Activated naive CD8-positive, alpha-beta T cell treated with anti-CD3 and anti-CD28 coated beads for 36 hours (primary cell): Measurements from ENCODE around the gene TMEM52. TPM values are rescaled to one million over a fixed set of nuclear protein-coding genes. Genes with fewer than 3 reads are reported as not detected.
"Not testable (repeated sequence)": the region's sequence is repeated elsewhere in the genome, so short reads cannot be mapped to it uniquely, and the experiment has no call there.

Source experiments
- DNase-seq: peaks from one replicate; pipeline ENCODE4 v3.0.0; 2021
- H3K27ac Mint-ChIP-seq: one replicate; pipeline ENCODE4 v1.8.0; 2022; ENCODE audit warnings: mild to moderate bottlenecking, moderate library complexity, mixed read lengths
- H3K27me3 Mint-ChIP-seq: one replicate; pipeline ENCODE4 v1.8.0; 2022; ENCODE audit warnings: mild to moderate bottlenecking, mixed read lengths
- H3K36me3 Mint-ChIP-seq: one replicate; pipeline ENCODE4 v1.8.0; 2021; ENCODE audit warnings: mild to moderate bottlenecking, mixed read lengths
- H3K4me1 Mint-ChIP-seq: one replicate; pipeline ENCODE4 v1.8.0; 2021; ENCODE audit warnings: mixed read lengths
- H3K4me3 Mint-ChIP-seq: one replicate; pipeline ENCODE4 v1.8.0; 2022; ENCODE audit warnings: mild to moderate bottlenecking, moderate library complexity, mixed read lengths
- H3K9me3 Mint-ChIP-seq: one replicate; pipeline ENCODE4 v1.8.0; 2022; ENCODE audit warnings: mixed read lengths
- total RNA-seq, 2 experiments: library from RNA; stranded (reverse); gene quantifications; one replicate each; pipeline ENCODE4 v1.2.3, GENCODE V29; 2021

The TMEM52 gene
- total RNA-seq, 2 experiments from 2014 or later = 2.4 to 2.7 TPM

DNA sequence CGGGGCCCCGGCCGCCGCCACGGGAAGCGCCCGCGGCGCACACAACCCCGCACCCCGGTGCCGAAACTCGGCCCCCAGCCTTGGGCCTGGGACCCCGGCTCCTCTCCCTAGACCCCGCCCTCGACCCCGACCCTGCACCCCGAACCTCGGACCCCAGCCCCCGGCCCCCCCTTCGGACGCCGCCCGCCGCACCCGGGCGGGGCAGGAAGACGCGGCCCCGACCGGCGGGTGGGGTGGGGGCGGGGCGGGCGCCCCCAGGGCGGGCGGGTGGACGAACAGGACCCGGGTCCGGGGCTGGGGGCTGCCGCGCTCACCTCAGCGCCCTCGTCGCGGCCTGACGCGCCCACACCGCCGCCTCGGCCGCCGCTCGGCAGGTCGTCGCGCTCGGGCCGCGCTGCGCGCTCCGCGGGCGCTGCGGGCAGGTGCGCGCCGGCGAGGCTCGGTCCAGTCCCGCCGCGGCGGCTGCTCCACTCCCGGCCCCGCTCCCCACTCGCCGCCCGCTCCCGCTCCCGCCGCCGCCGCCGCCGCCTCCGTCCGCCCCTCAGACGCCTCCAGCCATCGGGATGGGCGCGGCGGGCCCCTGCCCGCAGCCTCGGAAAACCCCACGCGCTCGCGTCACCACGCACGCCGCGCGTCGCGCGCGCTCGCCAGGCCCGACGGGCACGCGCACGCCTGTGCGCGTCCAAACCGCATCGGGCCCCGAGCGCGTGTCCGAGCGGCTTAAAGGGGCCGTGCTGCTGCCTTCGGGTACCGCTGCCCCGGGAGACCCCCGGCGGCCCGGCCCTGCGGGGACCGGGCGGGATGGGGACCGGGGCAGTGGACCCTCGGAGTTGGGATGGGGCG, 28.4 kb downstream of the TMEM52 start, which contains the start of gene GNB1:
Gene GNB1 (minus strand): TSS at position 582 of the 843 bp plus-strand sequence. CDS start 65,634 bp downstream, outside the sequence.
- DNase-seq = peak; percentile 94
- Mint-ChIP-seq H3K4me3 (peak within 1 kb of the TSS; percentile 84), H3K4me1 (peaks cover 50% of the 10 kb centered on the region), H3K36me3 (peaks cover 20% of the 10 kb centered on the region), H3K27ac (peak within 1 kb of the TSS; percentile 87), H3K27me3 (no peaks in the 10 kb centered on the region), H3K9me3 (peaks cover 1% of the 10 kb centered on the region)

DNA sequence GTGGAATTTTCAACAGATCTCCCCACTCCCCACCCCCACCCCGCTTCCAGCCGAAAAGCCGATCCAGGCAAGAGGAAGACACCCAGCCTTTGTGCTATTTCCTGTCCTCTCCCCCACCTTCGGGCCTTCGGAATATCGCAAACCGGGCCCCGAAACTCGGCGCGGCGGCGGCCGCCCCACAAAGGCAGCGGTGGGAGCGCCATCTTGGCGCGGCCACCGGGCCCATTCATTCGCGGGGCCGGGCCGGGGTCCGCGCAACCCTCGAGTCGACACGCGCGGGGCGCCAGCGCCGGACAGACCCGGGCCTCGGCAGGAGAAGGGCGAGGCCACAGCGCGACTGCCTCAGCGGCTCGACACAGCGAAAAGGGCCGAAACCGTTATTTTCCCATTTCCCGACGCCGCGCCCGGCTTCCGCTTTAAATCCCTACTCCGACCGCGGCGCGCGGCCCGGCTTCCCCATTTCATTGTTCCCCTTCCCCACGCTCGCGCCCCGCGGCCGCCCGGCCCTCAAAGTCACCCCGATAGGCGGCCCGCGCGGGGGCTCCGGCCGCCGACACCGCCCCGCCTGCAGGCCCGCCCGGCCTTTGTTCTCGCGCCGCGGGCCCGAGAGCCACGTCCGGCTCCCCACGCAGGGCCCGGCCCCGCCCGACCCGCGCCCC, 29.1 kb downstream of the TMEM52 start:
- Mint-ChIP-seq H3K4me3 (peak overlapping the region; percentile 84), H3K9me3 (peaks cover 1% of the 10 kb centered on the region), H3K4me1 (peaks cover 48% of the 10 kb centered on the region), H3K27ac (peak overlapping the region; percentile 83), H3K36me3 (peaks cover 20% of the 10 kb centered on the region), H3K27me3 (no peaks in the 10 kb centered on the region)
- peak; percentile 61 for DNase-seq

- peaks cover 22% of the 10 kb centered on the region for H3K36me3 Mint-ChIP-seq
- H3K27ac Mint-ChIP-seq = peak overlapping the region; percentile 83
- no peak for DNase-seq
- no peaks in the 10 kb centered on the region for H3K27me3 Mint-ChIP-seq
- peak overlapping the region; percentile 84 for H3K4me3 Mint-ChIP-seq
- peaks cover 1% of the 10 kb centered on the region for H3K9me3 Mint-ChIP-seq
- H3K4me1 Mint-ChIP-seq = peaks cover 42% of the 10 kb centered on the region
Observed at GRCh38 chr1:1889090-1889750, 29.9 kb downstream of the TMEM52 start.

DNA sequence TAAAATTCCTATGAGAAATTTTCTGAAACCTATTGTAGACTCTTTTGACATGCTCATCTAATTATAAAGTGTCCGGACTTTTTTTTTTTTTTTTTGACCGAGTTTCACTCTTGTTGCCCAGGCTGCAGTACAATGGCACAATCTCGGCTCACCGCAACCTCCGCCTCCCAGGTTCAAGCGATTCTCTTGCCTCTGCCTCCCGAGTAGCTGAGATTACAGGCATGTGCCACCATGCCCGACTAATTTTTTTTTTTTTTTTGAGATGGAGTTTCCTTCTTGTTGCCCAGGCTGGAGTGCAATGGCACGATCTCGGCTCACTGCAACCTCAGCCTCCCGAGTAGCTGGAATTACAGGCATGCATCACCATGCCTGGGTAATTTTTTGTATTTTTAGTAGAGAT, 35.2 kb downstream of the TMEM52 start:
- peaks cover 28% of the 10 kb centered on the region for H3K36me3 Mint-ChIP-seq
- H3K4me3 Mint-ChIP-seq, H3K9me3 Mint-ChIP-seq, DNase-seq, H3K27me3 Mint-ChIP-seq, H3K27ac Mint-ChIP-seq: not testable (repeated sequence)
- H3K4me1 Mint-ChIP-seq = peaks cover 50% of the 10 kb centered on the region

DNA sequence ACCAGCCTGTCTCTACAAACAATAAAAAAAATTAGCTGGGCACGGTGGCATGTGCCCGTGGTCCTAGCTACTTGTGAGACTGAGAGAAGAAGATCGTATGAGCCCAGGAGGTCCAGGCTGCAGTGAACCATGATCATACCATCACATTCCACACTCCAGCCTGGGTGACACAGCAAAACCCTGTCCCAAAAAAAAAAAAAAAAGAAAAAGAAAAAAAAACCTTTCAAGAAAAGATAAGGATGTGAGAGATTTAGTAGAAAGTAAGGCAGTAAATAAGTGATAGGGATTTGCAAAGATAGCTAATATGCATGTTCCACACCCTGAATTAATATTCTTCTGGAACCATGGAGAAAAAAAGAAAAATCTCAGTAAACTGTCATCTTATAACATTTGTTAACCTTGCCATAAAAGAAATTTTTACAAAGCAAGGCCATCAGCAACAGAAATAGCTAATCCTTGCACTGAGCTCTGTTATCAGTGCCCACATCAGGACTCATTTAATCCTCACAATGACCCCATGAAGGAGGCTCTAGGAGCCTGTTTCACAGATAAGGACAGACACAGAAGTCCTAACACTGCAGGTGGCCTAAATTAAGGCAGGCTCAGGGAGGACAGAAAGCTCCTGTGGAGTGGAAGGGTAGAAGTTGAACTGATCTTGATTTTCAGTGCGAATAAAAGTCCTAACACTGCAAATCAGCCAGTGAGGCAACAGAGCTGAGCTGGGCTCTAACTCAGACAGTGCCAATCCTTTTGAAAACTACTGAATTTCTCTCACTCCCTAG, 35.8 kb downstream of the TMEM52 start:
- Mint-ChIP-seq H3K4me1 (peaks cover 50% of the 10 kb centered on the region), H3K4me3 (no peak overlapping the region), H3K9me3 (peaks cover 1% of the 10 kb centered on the region), H3K27ac (peak overlapping the region; percentile 47), H3K36me3 (peaks cover 34% of the 10 kb centered on the region), H3K27me3 (no peaks in the 10 kb centered on the region)
- DNase-seq = no peak

GRCh38 chr1:1881727-1882126, 37.4 kb downstream of the TMEM52 start:
- Mint-ChIP-seq H3K4me3 (no peak overlapping the region), H3K27ac (no peak overlapping the region), H3K27me3 (no peaks in the 10 kb centered on the region), H3K4me1 (peaks cover 45% of the 10 kb centered on the region), H3K9me3 (no peaks in the 10 kb centered on the region), H3K36me3 (peaks cover 34% of the 10 kb centered on the region)
- no peak for DNase-seq

GRCh38 chr1:1880617-1881312, 38.3 kb downstream of the TMEM52 start:
- no peak for DNase-seq
- Mint-ChIP-seq H3K27me3 (no peaks in the 10 kb centered on the region), H3K9me3 (no peaks in the 10 kb centered on the region), H3K27ac (peak overlapping the region; percentile 17), H3K36me3 (peaks cover 40% of the 10 kb centered on the region), H3K4me3 (no peak overlapping the region), H3K4me1 (peaks cover 49% of the 10 kb centered on the region)

GRCh38 chr1:1879942-1880341, 39.1 kb downstream of the TMEM52 start:
- H3K9me3 Mint-ChIP-seq = no peaks in the 10 kb centered on the region
- peaks cover 55% of the 10 kb centered on the region for H3K4me1 Mint-ChIP-seq
- no peak for DNase-seq
- no peak overlapping the region for H3K4me3 Mint-ChIP-seq
- H3K36me3 Mint-ChIP-seq = peaks cover 48% of the 10 kb centered on the region
- no peaks in the 10 kb centered on the region for H3K27me3 Mint-ChIP-seq
- peak overlapping the region; percentile 18 for H3K27ac Mint-ChIP-seq

DNA sequence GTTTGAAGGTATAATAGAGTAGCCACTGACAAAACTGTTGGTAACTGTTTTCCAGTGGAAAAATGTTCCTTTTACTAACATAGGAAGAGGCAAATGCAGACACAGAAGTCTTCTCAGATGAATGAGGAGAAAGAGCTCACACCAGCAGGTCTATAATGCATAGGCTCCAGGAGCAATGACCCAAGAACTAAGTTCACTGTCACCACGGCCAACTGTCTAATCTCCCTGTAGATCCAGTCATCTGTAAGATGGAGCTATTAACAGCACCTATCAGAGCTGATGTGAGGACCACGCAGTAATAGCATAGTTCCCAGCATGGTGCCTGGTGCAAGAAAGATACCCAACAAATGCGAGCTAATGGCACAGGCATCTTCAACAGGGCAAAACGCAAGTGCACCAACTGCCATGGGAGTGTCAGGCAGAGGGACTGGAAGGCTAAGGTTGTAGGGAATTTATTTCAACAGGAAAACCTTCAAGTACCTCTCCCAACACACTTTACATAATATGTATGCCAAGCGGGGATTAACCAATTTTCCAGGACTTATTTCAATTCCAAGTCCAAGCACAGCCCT, 41.1 kb downstream of the TMEM52 start:
- Mint-ChIP-seq H3K36me3 (peaks cover 55% of the 10 kb centered on the region), H3K27me3 (no peaks in the 10 kb centered on the region), H3K9me3 (no peaks in the 10 kb centered on the region), H3K27ac (peak overlapping the region; percentile 43), H3K4me1 (peaks cover 54% of the 10 kb centered on the region), H3K4me3 (no peak overlapping the region)
- DNase-seq = no peak

GRCh38 chr1:1876335-1876930, 42.6 kb downstream of the TMEM52 start:
- no peaks in the 10 kb centered on the region for H3K27me3 Mint-ChIP-seq
- DNase-seq = no peak
- peaks cover under 1% of the 10 kb centered on the region for H3K9me3 Mint-ChIP-seq
- H3K27ac Mint-ChIP-seq = peak overlapping the region; percentile 86
- peaks cover 69% of the 10 kb centered on the region for H3K36me3 Mint-ChIP-seq
- H3K4me3 Mint-ChIP-seq = peak overlapping the region; percentile 40
- peaks cover 59% of the 10 kb centered on the region for H3K4me1 Mint-ChIP-seq

DNA sequence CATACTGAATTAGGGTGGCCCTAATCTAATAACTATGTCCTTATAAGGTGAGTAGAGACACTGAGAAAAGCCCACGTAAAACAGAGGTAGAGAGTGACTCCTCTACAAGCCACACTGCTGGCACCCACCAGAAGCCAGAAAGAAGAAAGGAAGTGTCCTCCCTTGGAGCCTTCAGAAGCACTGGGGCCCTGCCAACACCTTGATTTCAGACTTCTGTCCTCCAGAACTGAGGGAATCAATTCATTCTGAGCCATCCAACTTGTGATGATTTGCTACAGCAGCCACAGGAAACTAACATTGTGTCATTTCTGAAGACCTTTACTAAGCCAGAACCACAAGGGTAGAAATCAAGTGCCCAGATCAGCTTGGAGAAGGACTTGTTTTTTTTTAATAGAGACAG, 43.1 kb downstream of the TMEM52 start:
- H3K27ac Mint-ChIP-seq = peak overlapping the region; percentile 86
- peaks cover 2% of the 10 kb centered on the region for H3K9me3 Mint-ChIP-seq
- H3K4me1 Mint-ChIP-seq = peaks cover 58% of the 10 kb centered on the region
- peaks cover 69% of the 10 kb centered on the region for H3K36me3 Mint-ChIP-seq
- peak; percentile 39 for DNase-seq
- no peaks in the 10 kb centered on the region for H3K27me3 Mint-ChIP-seq
- H3K4me3 Mint-ChIP-seq = peak overlapping the region; percentile 40

DNA sequence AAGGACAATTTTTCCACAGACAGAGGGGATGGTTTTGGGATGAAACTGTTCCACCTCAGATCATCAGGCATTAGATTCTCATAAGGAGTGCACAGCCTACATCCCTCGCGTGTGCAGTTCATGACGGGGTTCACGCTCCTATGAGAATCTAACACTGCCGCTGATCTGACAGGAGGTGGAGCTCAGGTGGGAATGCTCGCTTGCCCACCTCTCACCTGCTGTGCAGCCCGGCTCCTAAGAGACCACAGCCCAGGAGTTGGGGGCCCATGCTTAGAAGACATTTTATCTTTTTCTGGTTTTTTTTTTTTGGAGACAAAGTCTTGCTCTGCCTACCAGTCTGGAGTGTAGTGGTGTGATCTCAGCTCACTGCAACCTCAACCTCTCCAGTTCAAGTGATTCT, 44.2 kb downstream of the TMEM52 start:
- H3K27ac Mint-ChIP-seq = no peak overlapping the region
- DNase-seq = no peak
- H3K36me3 Mint-ChIP-seq = peaks cover 72% of the 10 kb centered on the region
- no peaks in the 10 kb centered on the region for H3K27me3 Mint-ChIP-seq
- H3K9me3 Mint-ChIP-seq = peaks cover 2% of the 10 kb centered on the region
- no peak overlapping the region for H3K4me3 Mint-ChIP-seq
- peaks cover 61% of the 10 kb centered on the region for H3K4me1 Mint-ChIP-seq

DNA sequence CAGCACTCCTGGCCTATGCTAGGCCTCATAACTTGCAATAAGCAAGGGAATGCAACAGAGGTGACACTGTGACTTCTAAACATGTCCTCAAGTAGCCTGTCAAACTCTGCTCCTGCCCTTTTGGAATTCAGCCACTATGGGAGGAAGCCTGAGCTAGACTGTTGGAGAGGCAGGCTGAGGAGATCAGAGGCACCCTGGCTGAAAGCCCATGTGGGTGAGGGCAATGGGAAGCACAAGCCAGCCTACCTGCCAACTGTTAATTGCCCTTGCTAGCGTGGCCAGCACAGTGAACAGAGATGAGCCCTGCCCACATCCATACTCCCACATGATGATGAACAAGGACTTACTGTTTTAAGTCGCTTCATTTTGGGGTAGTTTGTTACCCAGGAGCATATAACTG, 45.9 kb downstream of the TMEM52 start:
- peak overlapping the region; percentile 66 for H3K27ac Mint-ChIP-seq
- H3K36me3 Mint-ChIP-seq = peaks cover 66% of the 10 kb centered on the region
- peaks cover 2% of the 10 kb centered on the region for H3K9me3 Mint-ChIP-seq
- H3K27me3 Mint-ChIP-seq = no peaks in the 10 kb centered on the region
- H3K4me3 Mint-ChIP-seq = no peak overlapping the region
- peaks cover 59% of the 10 kb centered on the region for H3K4me1 Mint-ChIP-seq
- no peak for DNase-seq
